ENCODE data around the gene ZNF229. TPM values are rescaled to one million over a fixed set of nuclear protein-coding genes. Genes with fewer than 3 reads are reported as not detected.

The ZNF229 gene
- 1.3 TPM for polyA plus RNA-seq (2012; ENCODE audit: insufficient read length, low read depth)

GRCh38 chr19:44447916-44448674, at the start of gene ZNF229:
TSS of gene ZNF229 (minus strand) at chr19:44448472. CDS start at chr19:44442847, 5,625 bp downstream.
- TF ChIP-seq TAF1 (IDR thresholded peaks at IDR 0.05; ENCODE audit: borderline replicate concordance, insufficient read depth, low read length) (no peak), REST (IDR thresholded peaks at IDR 0.05; ENCODE audit: insufficient read depth in 1 of 2, low read depth in 2 of 2, low read length in 2 of 2) (0 out of 4 replicates have a peak, but pooled peaks of 1 of the 2 experiments have one; percentile 11), POLR2AphosphoS5 (IDR thresholded peaks at IDR 0.05; ENCODE audit: low read depth, low read length) (peak; percentile 71), FOXP2 (optimal IDR thresholded peaks at IDR 0.05; ENCODE audit: borderline replicate concordance, extremely low read depth, extremely low read length, insufficient read depth) (peak; percentile 77), SIN3A (IDR thresholded peaks at IDR 0.05; ENCODE audit: borderline replicate concordance, insufficient read depth, low read length) (peak; percentile 87; the same call in 1 of the 2 replicates)

- no peak for TF ChIP-seq REST (IDR thresholded peaks at IDR 0.05; ENCODE audit: insufficient read depth in 1 of 2, low read depth in 2 of 2, low read length in 2 of 2)
- no peak for TF ChIP-seq POLR2AphosphoS5 (IDR thresholded peaks at IDR 0.05; ENCODE audit: low read depth, low read length)
- no peak for TF ChIP-seq FOXP2 (optimal IDR thresholded peaks at IDR 0.05; ENCODE audit: borderline replicate concordance, extremely low read depth, extremely low read length, insufficient read depth)
These were observed 48.4 kb upstream of the ZNF229 start for GRCh38 chr19:44496711-44497110.

- TF ChIP-seq POLR2AphosphoS5 (IDR thresholded peaks at IDR 0.05; ENCODE audit: low read depth, low read length) (no peak; the same call in 1 of the 2 replicates), REST (IDR thresholded peaks at IDR 0.05; ENCODE audit: insufficient read depth in 1 of 2, low read depth in 2 of 2, low read length in 2 of 2) (no peak), SIN3A (IDR thresholded peaks at IDR 0.05; ENCODE audit: borderline replicate concordance, insufficient read depth, low read length) (no peak), FOXP2 (optimal IDR thresholded peaks at IDR 0.05; ENCODE audit: borderline replicate concordance, extremely low read depth, extremely low read length, insufficient read depth) (no peak), TAF1 (IDR thresholded peaks at IDR 0.05; ENCODE audit: borderline replicate concordance, insufficient read depth, low read length) (no peak)
These were observed 28.5 kb upstream of the ZNF229 start for GRCh38 chr19:44476559-44477408.

GRCh38 chr19:44455100-44455499, 6.8 kb upstream of the ZNF229 start:
- no peak for TF ChIP-seq SIN3A (IDR thresholded peaks at IDR 0.05; ENCODE audit: borderline replicate concordance, insufficient read depth, low read length)
- TF ChIP-seq REST (IDR thresholded peaks at IDR 0.05; ENCODE audit: insufficient read depth in 1 of 2, low read depth in 2 of 2, low read length in 2 of 2) = no peak
- no peak for TF ChIP-seq TAF1 (IDR thresholded peaks at IDR 0.05; ENCODE audit: borderline replicate concordance, insufficient read depth, low read length)
- TF ChIP-seq POLR2AphosphoS5 (IDR thresholded peaks at IDR 0.05; ENCODE audit: low read depth, low read length) = no peak
- no peak for TF ChIP-seq FOXP2 (optimal IDR thresholded peaks at IDR 0.05; ENCODE audit: borderline replicate concordance, extremely low read depth, extremely low read length, insufficient read depth)

All from PFSK-1 (cell line).